NCI-H2107 treated with DMSO at 0.1 percent for 48 hours (cell line): Measurements from ENCODE around the gene BTRC.

Experiments used
- DNase-seq: peaks from one replicate; lab custom pipeline; 2025; ENCODE audit not compliant: unreplicated experiment; lab: John Stamatoyannopoulos, UW

Gene BTRC

DNA sequence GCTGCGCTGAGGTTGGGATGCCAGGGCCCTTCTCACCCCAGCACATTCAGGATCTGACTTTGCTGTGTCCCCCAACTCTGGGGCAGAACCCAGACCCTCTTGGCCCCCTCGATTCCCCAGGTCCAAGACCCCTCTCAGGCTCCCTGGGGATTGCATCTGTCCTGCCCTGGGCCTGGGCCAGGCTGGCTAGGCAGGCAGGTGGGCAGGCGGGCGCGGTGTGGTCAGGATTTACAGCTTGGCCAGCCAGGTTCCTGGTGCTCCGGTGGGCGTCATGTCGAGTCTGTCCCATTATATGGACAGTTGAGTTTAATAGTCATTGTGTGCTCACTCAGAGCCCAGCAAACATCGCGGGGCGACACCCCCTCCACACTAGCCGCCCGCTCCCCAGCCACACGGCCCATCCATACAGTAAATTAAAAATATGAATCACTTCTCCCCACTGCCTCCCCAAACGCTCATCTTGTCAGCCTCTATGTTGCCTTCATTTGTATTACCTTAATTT is 210.6 kb downstream of the BTRC start:
- DNase-seq = no peak

DNA sequence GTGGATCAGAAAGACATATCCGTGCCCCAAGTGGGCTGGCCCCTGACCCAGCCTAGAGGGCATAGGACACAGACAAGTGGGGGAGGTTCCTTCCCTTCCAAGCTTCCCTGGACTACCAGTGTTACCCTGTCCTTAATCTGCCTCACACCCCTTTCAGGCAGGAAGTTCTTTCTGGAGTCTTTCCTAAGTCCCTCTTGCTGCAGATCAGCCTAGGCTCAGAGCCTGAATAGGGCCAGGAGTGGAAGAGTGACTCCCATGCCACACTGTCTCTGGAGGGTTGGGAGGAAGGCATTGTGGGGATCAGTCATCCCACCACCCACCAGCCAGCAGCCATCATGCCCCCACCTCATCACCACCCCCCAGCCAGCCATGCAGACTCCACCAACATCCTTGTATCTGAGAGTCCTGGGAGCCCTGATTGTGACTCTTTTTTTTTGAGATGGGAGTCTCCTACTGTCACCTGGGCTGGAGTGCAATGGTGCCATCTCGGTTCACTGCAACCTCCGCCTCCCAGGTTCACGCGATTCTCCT is 211.5 kb downstream of the BTRC start:
- DNase-seq = no peak

DNA sequence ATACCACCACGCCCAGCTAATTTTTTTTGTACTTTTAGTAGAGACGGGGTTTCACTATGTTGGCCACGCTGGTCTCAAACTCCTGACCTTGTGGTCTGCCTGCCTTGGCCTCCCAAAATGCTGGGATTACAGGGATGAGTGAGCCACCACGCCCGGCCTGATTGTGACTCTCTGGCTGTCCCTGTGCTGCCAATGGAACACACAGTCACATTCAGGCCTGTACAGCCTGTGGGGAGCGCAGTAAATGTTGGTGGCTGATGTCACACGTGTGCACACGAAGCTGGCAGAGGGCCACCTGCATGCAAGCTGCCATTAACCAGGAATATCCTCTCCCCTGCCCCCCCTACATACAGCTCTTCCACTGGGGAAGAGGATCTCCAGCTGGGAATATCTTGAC is 212.0 kb downstream of the BTRC start:
- no peak for DNase-seq

- DNase-seq = no peak
These were observed 212.6 kb downstream of the BTRC start for GRCh38 chr10:101566333-101567164.

- no peak for DNase-seq
These were observed 213.4 kb downstream of the BTRC start for GRCh38 chr10:101567165-101568006.

DNA sequence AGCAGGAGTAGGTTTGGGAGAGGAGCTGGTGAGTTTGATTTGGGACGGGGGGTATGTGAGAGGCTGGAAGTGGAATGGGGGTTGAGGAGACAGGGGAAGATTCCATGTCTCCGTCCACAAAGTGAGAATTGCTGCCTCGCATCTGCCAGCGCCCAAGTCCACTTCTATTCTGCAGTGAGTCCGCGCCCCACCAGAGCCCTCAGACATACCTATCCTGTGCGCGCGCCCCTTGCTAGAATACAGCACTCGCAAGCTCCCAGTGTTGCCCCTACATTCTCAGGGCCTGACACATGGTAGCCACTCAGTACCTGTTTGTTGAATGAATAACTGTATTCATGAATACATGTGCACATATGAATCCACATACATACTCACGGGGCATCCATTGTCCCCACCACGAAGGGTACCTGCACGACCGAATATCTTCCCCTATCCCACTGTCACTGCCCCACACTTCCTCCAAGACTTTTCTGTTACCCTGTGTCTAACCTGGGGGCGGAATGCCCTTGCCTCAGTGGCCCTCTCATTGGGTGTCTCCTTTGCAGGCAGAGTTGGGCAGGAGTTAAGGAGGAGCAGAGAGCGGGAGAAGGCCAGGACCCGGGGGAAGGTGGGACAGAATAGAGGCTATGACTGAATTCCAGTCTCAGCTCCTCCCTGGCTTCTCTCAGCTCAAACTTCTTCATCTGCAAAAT is 214.2 kb downstream of the BTRC start:
- no peak for DNase-seq

GRCh38 chr10:101569323-101569621 is 215.3 kb downstream of the BTRC start:
- no peak for DNase-seq

GRCh38 chr10:101569622-101570427 is 215.9 kb downstream of the BTRC start:
- DNase-seq = peak; percentile 33

- DNase-seq = no peak
These were observed 216.7 kb downstream of the BTRC start for GRCh38 chr10:101570428-101571270.

DNA sequence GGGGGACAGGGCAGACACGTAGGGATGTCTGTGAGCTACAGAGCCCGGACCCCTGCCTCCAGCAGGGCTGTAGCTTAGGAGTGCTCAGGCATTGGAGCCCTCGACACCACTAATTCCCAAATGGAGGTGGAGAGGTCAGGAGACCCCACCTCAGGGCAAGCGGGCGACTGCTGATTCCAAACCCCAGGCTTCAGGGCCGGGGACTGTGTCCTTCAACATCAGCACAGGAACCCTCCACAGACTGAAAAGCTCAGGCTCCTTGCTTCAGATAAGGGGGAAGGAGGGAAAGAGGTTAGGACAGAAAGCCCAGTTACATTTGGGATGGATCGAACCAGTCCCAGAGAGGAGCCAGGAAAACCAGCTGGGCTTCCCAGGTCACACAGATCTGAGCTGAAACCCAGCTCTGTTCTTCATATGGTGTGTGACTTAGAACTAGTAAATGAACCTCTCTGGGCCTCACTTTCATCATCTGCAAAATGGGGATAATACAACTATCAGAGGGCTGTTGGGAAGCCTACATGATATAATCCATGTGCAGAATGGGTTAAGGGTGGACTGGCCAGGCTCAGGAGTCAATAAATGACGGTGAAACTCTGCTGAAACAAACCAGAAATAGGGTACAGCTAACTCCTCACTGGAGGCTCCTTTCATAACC is 217.4 kb downstream of the BTRC start:
- DNase-seq = no peak

GRCh38 chr10:101572126-101572525 is 218.2 kb downstream of the BTRC start:
- DNase-seq = no peak

DNA sequence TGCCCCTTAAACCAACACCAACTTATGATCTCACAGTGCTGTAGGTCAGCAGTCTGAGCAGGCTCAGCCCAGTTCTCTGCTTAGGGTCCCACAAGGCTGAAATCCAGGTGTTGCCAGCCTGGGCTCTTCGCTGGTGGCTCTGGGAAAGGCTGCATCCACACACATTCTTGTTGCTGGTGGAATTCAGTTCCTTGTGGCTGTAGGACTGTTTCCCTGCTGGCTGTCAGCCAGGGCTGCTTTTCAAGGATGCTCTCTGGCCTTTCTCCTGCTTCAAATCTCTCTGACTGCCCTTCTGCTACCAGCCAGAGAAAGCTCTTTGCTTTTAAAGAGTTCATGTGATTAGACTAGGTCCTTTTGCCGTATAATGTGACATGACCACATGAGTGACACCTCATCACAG is 218.8 kb downstream of the BTRC start:
- no peak for DNase-seq

DNA sequence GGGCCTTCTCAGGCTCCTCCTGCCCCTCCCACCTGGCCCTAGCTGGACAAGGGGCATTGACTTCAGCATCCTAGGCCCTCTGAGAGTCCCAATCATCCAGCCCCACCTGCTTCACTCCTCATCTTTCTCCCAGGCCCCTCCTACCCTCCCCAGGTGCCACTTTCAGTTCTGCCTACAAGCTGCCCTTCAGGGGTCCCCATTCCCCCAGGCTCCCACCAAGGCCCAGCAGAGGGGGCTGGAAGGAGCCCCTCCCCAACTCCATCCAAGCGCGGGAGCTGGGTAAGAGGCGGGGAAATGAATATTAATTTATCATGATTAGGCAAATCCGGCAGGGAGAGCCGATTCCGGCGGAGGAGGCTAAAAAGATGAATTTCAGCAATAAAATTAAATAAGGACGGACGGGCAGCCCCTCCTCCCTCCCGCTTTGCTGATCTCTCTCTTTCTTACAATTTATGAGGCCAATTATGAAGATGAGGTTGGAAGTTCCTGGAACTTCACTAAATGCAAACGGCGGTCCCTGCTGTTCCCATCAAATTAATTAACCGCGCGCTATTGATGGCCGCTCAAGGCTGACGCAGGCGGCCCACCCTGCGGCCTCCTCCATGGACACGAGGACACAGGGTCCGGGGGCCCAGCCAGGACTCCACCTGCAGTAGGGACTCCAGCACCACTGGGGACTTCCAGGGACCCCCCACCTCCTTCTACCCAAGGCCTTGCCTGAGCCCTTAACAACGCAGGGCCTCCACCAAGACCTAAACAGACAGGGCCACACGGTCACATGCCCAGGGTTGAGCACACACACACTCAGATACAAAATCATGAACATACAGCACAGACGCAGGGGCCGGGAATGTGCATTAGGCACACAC is 220.2 kb downstream of the BTRC start:
- DNase-seq = no peak

DNA sequence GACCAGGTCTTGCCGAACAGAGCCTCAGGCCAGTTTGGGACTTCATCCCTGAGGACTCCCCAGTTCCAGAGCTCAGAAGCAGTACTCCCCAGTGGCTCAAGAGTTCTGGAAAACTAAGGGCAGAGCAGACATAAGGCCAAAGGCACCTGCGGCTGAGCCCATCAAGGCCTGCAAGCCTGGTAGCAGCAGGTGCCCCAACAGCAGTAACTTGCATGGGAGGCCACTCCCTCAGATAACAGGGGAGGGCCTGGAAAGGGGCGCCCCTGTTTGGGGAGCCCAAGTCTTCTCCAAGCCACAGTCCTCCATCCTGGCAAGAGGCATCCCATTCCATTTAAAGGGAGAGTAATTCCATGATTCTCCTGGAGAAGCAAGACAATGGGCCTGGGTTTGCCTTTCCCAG is 221.1 kb downstream of the BTRC start:
- no peak for DNase-seq

GRCh38 chr10:101575580-101576210 is 221.7 kb downstream of the BTRC start:
- DNase-seq = no peak

- DNase-seq = no peak
These were observed 222.4 kb downstream of the BTRC start for GRCh38 chr10:101576211-101576863.
